K562 treated with DMSO at 1 percent for 24 hours (cell line): ENCODE data around the gene TDP2. TPM values are rescaled to one million over a fixed set of nuclear protein-coding genes. Genes with fewer than 3 reads are reported as not detected.

Experiments used
- total RNA-seq: library from RNA; unstranded; fragments of 300-600 nt; gene quantifications from 2 replicates; pipeline ENCODE4 v1.2.3, GENCODE V29; 2022; ENCODE audit warnings: low read depth; ENCODE audit not compliant: insufficient read depth

Gene TDP2, protein sequence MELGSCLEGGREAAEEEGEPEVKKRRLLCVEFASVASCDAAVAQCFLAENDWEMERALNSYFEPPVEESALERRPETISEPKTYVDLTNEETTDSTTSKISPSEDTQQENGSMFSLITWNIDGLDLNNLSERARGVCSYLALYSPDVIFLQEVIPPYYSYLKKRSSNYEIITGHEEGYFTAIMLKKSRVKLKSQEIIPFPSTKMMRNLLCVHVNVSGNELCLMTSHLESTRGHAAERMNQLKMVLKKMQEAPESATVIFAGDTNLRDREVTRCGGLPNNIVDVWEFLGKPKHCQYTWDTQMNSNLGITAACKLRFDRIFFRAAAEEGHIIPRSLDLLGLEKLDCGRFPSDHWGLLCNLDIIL
- 34.6 and 36.0 TPM in 2 replicates for total RNA-seq

DNA sequence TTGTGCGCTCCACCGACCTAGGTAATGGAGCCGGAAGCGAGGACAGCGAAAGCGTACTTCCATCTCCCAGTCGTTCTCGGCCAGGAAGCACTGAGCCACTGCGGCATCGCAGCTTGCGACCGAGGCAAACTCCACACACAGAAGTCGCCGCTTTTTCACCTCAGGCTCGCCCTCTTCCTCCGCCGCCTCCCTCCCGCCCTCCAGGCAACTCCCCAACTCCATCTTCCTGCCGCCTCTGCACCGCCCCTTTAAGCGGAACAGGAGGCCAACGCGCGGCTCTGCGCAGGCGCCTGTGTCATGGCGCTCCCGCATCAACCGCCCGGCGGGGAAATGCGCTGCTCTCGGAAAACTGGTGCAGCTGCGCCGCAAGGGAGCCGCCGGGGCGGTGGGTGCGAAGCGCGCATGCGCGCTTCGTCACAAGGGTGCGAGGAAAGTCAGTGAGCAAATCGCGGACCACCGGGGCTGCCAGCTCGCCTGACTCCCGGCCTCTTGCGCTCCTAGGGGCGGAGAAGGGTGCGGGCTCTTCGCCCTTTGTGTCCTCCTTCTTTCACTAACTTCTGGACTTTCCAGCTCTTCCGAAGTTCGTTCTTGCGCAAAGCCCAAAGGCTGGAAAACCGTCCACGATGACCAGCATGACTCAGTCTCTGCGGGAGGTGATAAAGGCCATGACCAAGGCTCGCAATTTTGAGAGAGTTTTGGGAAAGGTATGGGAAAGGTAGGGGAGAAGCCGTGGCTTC is at the start of gene TDP2, which contains the start of gene ACOT13:
Gene TDP2, minus strand, starts transcription at position 259 of the 737 bp plus-strand sequence. Its CDS starts 37 bp downstream, at position 222.
Gene ACOT13, plus strand, starts transcription at position 437 of the 737 bp plus-strand sequence. Its CDS starts 187 bp downstream, at position 624.

Other genes with a start within 250 kb of the TDP2 start
- gene GPLD1, start 177.3 kb downstream of the TDP2 start, total RNA-seq: 0.64 and 1.1 TPM in 2 replicates
- gene ALDH5A1, start 171.9 kb downstream of the TDP2 start, total RNA-seq: 9.1 and 10.9 TPM in 2 replicates
- gene KIAA0319, start 20.7 kb downstream of the TDP2 start, total RNA-seq: 0.03 TPM in 1 of 2 replicates, not detected in the other
- 14.8 and 16.3 TPM in 2 replicates for gene ACOT13, start 178 bp upstream of the TDP2 start, total RNA-seq
- 57.9 and 61.8 TPM in 2 replicates for gene C6orf62, start 52.3 kb upstream of the TDP2 start, total RNA-seq
- gene GMNN, start 108.0 kb upstream of the TDP2 start, total RNA-seq: 113 and 124 TPM in 2 replicates
- gene ARMH2, start 132.0 kb upstream of the TDP2 start, total RNA-seq: not detected in 2 replicates